Small intestine (tissue), 7 donors: Measurements from ENCODE around the gene ZBTB46. TPM values are rescaled to one million over a fixed set of nuclear protein-coding genes. Genes with fewer than 3 reads are reported as not detected.
A peak's percentile ranks its signal among the peaks of the same experiment; 100 is the strongest.

Experiments used
- DNase-seq, 2 donors: peaks; one replicate each; pipeline versions ENCODE4 v3.0.0 to v3.0.0-alpha.2; 2013
- FAIRE-seq: peaks from 2 replicates; lab custom pipeline; 2012; peaks lifted over from hg19 to GRCh38; lab: Jason Lieb, UNC
- H3K27ac ChIP-seq, 3 donors: one replicate each; pipeline ENCODE4 v1.5.1; 2013; ENCODE audit warnings: low read length in 2 of 3, mild to moderate bottlenecking in 2 of 3, control low read depth in 1 of 3, inconsistent platforms in 1 of 3, low read depth in 1 of 3, moderate library complexity in 1 of 3
- H3K27me3 ChIP-seq, 3 donors: one replicate each; pipeline ENCODE4 v1.6.1; 2013; ENCODE audit warnings: low read length in 3 of 3, inconsistent platforms in 1 of 3; ENCODE audit not compliant: control insufficient read depth in 3 of 3, insufficient read depth in 3 of 3
- H3K36me3 ChIP-seq, 3 donors: one replicate each; pipeline ENCODE4 v1.6.1; 2013; ENCODE audit warnings: low read length in 3 of 3, inconsistent platforms in 1 of 3, low read depth in 1 of 3, mild to moderate bottlenecking in 1 of 3, moderate library complexity in 1 of 3; ENCODE audit not compliant: control insufficient read depth in 3 of 3, insufficient read depth in 2 of 3
- H3K4me1 ChIP-seq, 3 donors: one replicate each; pipeline ENCODE4 v1.6.1; 2013; ENCODE audit warnings: low read length in 2 of 3, inconsistent platforms in 1 of 3, low read depth in 1 of 3, mild to moderate bottlenecking in 1 of 3, moderate library complexity in 1 of 3; ENCODE audit not compliant: control insufficient read depth in 3 of 3, insufficient read depth in 2 of 3
- H3K4me3 ChIP-seq, 3 donors: one replicate each; pipeline ENCODE4 v1.5.1; 2013; ENCODE audit warnings: low read length in 3 of 3, control low read depth in 1 of 3, inconsistent platforms in 1 of 3, low read depth in 1 of 3, mild to moderate bottlenecking in 1 of 3, moderate library complexity in 1 of 3
- H3K9me3 ChIP-seq, 2 donors: one replicate each; pipeline ENCODE4 v1.6.1; 2013; ENCODE audit warnings: low read depth in 1 of 2, low read length in 1 of 2; ENCODE audit not compliant: control insufficient read depth in 2 of 2, insufficient read depth in 1 of 2
- WGBS, 3 donors: extraction: QIAGEN DNeasy Blood & Tissue Kit; methylation state at CpG; one replicate each; pipeline ENCODE4 v1.1.7; 2013; 5-methylcytosine and 5-hydroxymethylcytosine counted together
- polyA plus RNA-seq, 4 donors: library from polyadenylated mRNA; stranded (reverse) in 3 of 4; unstranded in 1 of 4; fragments of 200-250 nt in 3 of 4; fragments of 120-200 nt in 1 of 4; gene quantifications; one replicate each; pipeline versions ENCODE4 v1.2.1 to v1.2.3, GENCODE V29; 2013
- donor health status: healthy with polysubstance abuse.
- donor health status: control.
- donor health status: control.
- donor health status: Bipolar disorder and iron deficiency.
- donor health status: healthy.

Gene ZBTB46
- polyA plus RNA-seq, 4 donors, result 1.1 to 3.1 (median 2.6) TPM; not detected in 1

- Histone ChIP-seq H3K4me3 (peak overlapping the region; percentile 41 to 70 (median 48)), H3K9me3 (no peaks in the 10 kb centered on the region), H3K4me1 (peaks cover 0 to 25% (median 0%) of the 10 kb centered on the region in 3 donors), H3K36me3 (no peaks in the 10 kb centered on the region), H3K27ac (peak overlapping the region in 2 of 3 donors; percentile 17 to 62), H3K27me3 (peaks cover 0 to 65% (median 7%) of the 10 kb centered on the region in 3 donors)
- FAIRE-seq, result no peak
- DNase-seq, result peak in 1 of 2 donors; percentile 41
- 1 to 2% (median 2%) methylated on average over 62 to 99 of the region's 99 CpGs for WGBS, 3 donors
These were observed 874 bp downstream of the ZBTB46 start for GRCh38 chr20:63829945-63830835.

- no peak for DNase-seq
- WGBS, 3 donors, result 10 to 12% (median 10%) methylated on average over 10 of the region's 10 CpGs
- peak overlapping the region in 2 of 3 donors; percentile 41 to 70 for H3K4me3 ChIP-seq
These were observed 1.5 kb downstream of the ZBTB46 start for GRCh38 chr20:63829603-63829944.

GRCh38 chr20:63828951-63829350 is 2.1 kb downstream of the ZBTB46 start:
- Histone ChIP-seq H3K9me3 (no peaks in the 10 kb centered on the region), H3K36me3 (no peaks in the 10 kb centered on the region), H3K27me3 (peaks cover 0 to 58% (median 10%) of the 10 kb centered on the region in 3 donors), H3K4me1 (peaks cover 0 to 13% (median 0%) of the 10 kb centered on the region in 3 donors), H3K27ac (peak overlapping the region in 1 of 3 donors; percentile 5), H3K4me3 (no peak overlapping the region)
- DNase-seq (no peak), FAIRE-seq (no peak)
- 51 to 64% (median 59%) methylated on average over 10 of the region's 10 CpGs for WGBS, 3 donors

More at GRCh38 chr20:63829603-63829944, 1.5 kb downstream of the ZBTB46 start:
- Histone ChIP-seq H3K27me3 (peaks cover 0 to 63% (median 7%) of the 10 kb centered on the region in 3 donors), H3K27ac (peak overlapping the region in 1 of 3 donors; percentile 62), H3K4me1 (peaks cover 0 to 20% (median 0%) of the 10 kb centered on the region in 3 donors), H3K36me3 (no peaks in the 10 kb centered on the region), H3K9me3 (no peaks in the 10 kb centered on the region)
- FAIRE-seq, result no peak

DNA sequence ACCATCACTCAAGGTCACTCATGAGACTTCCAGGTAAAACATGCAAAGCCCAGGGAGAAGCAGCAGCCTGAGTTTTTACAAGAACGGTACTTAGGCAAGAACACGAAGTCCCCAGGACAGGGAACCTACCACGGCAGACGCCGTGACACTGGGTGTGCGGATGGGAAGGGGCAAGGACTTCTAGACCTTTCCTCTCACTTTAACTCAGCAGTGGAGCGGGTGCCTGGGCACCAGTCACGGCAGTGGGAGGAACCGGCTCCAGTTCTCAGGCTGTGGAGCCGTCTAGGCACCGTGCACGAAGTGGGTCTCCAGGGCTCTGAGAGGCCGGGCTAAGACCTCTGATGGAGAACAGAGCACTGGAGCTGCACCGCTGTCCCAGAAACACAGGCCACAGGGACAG is 2.5 kb downstream of the ZBTB46 start:
- no peak for FAIRE-seq
- WGBS, 3 donors, result 77 to 83% (median 79%) methylated on average over 14 of the region's 14 CpGs
- DNase-seq, result no peak
- peaks cover 0 to 9% (median 0%) of the 10 kb centered on the region in 3 donors for H3K4me1 ChIP-seq
- H3K4me3 ChIP-seq, result no peak overlapping the region
- H3K36me3 ChIP-seq, result no peaks in the 10 kb centered on the region
- H3K27ac ChIP-seq, result peak overlapping the region in 1 of 3 donors; percentile 5
- H3K9me3 ChIP-seq, result no peaks in the 10 kb centered on the region
- peaks cover 0 to 56% (median 10%) of the 10 kb centered on the region in 3 donors for H3K27me3 ChIP-seq

DNA sequence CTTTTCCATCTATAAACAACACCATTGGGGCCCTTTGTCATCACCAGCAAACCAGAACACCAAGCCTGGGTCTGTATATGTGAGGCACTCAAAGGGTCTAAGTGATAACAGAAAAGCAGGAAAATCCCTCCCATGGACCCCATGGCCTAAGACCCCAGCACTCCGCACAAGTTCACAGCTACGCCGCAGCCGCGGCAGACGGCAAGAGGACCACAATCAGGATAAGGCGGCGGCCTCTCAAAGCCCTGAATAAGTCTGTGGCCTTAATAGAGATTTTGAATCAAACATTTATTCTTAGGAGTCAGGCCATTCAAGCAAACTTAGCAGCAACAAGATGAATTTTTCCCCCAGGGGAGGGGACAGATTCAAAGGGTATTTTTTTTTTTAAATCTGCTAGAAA is 2.9 kb downstream of the ZBTB46 start:
- Histone ChIP-seq H3K4me3 (no peak overlapping the region), H3K4me1 (peaks cover 0 to 8% (median 0%) of the 10 kb centered on the region in 3 donors), H3K27me3 (peaks cover 0 to 56% (median 10%) of the 10 kb centered on the region in 3 donors), H3K36me3 (no peaks in the 10 kb centered on the region), H3K9me3 (no peaks in the 10 kb centered on the region), H3K27ac (peak overlapping the region in 1 of 3 donors; percentile 5)
- WGBS, 3 donors, result 85 to 94% (median 89%) methylated on average over 8 of the region's 8 CpGs
- no peak for FAIRE-seq
- no peak for DNase-seq

DNA sequence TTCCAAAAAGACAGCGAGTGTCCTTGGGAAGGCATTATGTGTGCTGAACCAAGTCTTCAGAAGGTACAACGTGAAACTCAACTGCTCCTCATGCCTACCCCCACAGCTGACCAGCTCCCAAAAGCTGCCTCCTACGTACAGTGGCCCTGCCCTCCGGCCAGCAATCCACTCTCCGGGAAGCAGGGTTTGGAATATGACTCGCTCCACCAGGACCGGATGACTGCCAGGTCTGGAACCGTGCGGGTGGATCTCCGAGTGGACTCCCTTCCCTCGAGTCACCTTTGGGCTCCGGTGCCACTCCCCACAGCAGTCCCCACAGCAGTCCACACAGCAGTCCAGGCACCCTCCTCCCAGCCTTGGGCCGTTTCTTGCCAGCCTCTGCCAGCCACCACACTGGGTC is 4.3 kb downstream of the ZBTB46 start:
- Histone ChIP-seq H3K27ac (peak overlapping the region in 1 of 3 donors; percentile 33), H3K27me3 (peaks cover 0 to 45% (median 6%) of the 10 kb centered on the region in 3 donors), H3K4me1 (peaks cover 0 to 3% (median 0%) of the 10 kb centered on the region in 3 donors), H3K9me3 (no peaks in the 10 kb centered on the region), H3K36me3 (no peaks in the 10 kb centered on the region), H3K4me3 (no peak overlapping the region)
- DNase-seq (no peak), FAIRE-seq (no peak)
- WGBS, 3 donors, result 69 to 77% (median 70%) methylated on average over 11 to 13 of the region's 13 CpGs

DNA sequence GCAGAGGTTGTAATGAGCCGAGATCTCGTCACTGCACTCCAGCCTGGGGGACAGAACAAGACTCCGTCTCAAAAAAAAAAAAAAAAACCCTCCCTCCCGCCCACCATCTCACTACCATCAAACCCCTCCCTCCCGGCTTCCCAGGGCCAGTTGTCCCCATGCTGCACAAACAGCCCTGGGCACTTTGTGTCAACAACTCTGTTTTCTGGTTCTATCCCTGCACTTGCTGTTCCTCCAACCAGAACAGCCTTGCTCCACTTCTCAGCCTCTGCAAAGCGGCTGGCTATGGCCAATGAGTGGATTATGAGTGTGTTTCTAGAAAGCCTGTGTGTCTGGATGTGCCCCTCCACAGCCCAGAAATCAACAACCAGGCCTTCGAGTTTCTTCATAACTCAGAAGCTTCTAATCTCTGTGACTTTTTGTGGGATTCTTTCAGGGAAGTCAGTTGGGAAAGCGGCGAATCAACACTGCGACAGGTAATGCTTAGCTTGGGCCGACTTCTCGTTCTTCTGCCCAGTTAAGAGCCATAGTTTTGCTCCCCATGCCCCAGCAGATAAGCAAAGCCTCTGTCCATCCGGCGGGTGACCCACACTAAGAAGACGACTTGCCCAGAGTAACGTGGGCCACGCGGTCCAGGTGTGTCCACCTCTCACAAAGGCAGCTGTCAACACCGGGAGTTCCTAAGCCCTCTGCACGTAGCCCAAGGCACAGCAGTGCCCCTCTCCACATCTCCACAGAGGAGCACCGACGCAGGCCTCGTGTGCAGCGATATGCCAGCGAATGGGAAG is 5.5 kb downstream of the ZBTB46 start:
- Histone ChIP-seq H3K4me1 (peaks cover 0 to 3% (median 0%) of the 10 kb centered on the region in 3 donors), H3K9me3 (no peaks in the 10 kb centered on the region), H3K27me3 (peaks cover 0 to 45% (median 6%) of the 10 kb centered on the region in 3 donors), H3K4me3 (no peak overlapping the region), H3K27ac (peak overlapping the region in 1 of 3 donors; percentile 52), H3K36me3 (no peaks in the 10 kb centered on the region)
- 74 to 83% (median 83%) methylated on average over 23 to 25 of the region's 25 CpGs for WGBS, 3 donors
- FAIRE-seq, result no peak
- no peak for DNase-seq
